Heart left ventricle (tissue), 16 donors: ENCODE results near the gene DPH3. TPM values are rescaled to one million over a fixed set of nuclear protein-coding genes. Genes with fewer than 3 reads are reported as not detected.

Experiments
- ATAC-seq, 4 donors: fragments of 200-7000 bp; cut with Tn5 transposase; one replicate each; pipeline ENCODE4 v1.9.1; 2020 to 2022; ENCODE audit warnings: moderate library complexity in 4 of 4, mild to moderate bottlenecking in 3 of 4, moderate number of reproducible peaks in 1 of 4
- DNase-seq, 5 donors: peaks; one replicate each; pipeline ENCODE4 v3.0.0-alpha.2; 2020
- H3K27ac ChIP-seq, 12 donors: fragments of 200-600 bp; sonication (generic) in 4 of 12; one replicate each; pipeline versions ENCODE4 v1.5.0 to v1.8.0; 2016 to 2022; ENCODE audit warnings: mild to moderate bottlenecking in 2 of 12
- H3K27me3 ChIP-seq, 9 donors: fragments of 200-600 bp; sonication (generic) in 2 of 9; one replicate each; pipeline versions ENCODE4 v1.5.1 to v1.8.0; 2016 to 2022; ENCODE audit warnings: mild to moderate bottlenecking in 3 of 9
- H3K36me3 ChIP-seq, 9 donors: fragments of 200-600 bp; sonication (generic) in 2 of 9; one replicate each; pipeline versions ENCODE4 v1.5.0 to v1.8.0; 2018 to 2022; ENCODE audit warnings: mild to moderate bottlenecking in 2 of 9
- H3K4me1 ChIP-seq, 12 donors: fragments of 200-600 bp; sonication (generic) in 4 of 12; one replicate each; pipeline versions ENCODE4 v1.5.0 to v1.8.0; 2016 to 2022; ENCODE audit warnings: mild to moderate bottlenecking in 3 of 12
- H3K4me3 ChIP-seq, 12 donors: fragments of 200-600 bp; sonication (generic) in 4 of 12; one replicate each; pipeline versions ENCODE4 v1.5.0 to v1.8.0; 2017 to 2022; ENCODE audit warnings: mild to moderate bottlenecking in 9 of 12, moderate library complexity in 4 of 12
- H3K9me3 ChIP-seq, 12 donors: fragments of 200-600 bp; sonication (generic) in 4 of 12; one replicate each; pipeline versions ENCODE4 v1.5.0 to v1.8.0; 2016 to 2022; ENCODE audit warnings: mild to moderate bottlenecking in 1 of 12
- CTCF ChIP-seq, 12 donors: fragments of 200-600 bp; sonication (generic) in 4 of 12; IDR thresholded peaks; one replicate each; pipeline versions ENCODE4 v1.5.0 to v1.8.0; 2018 to 2022; ENCODE audit warnings: antibody characterized with exemption in 12 of 12, mild to moderate bottlenecking in 5 of 12
- POLR2A ChIP-seq, 2 donors: fragments of 450-650 bp; IDR thresholded peaks; one replicate each; pipeline ENCODE4 v1.6.1; 2017; ENCODE audit warnings: antibody characterized with exemption in 2 of 2, mild to moderate bottlenecking in 2 of 2, moderate library complexity in 2 of 2
- WGBS, 4 donors: extraction: QIAGEN DNeasy Blood & Tissue Kit in 2 of 4; methylation state at CpG; one replicate each; pipeline versions ENCODE4 v1.1.5 to v1.1.7; 2013 to 2018; 5-methylcytosine and 5-hydroxymethylcytosine counted together
- intact Hi-C, 10 donors: fragments of 100-400 bp; cut with DNase I; formaldehyde crosslinking; loops; one replicate each; pipeline versions ENCODE4 v1.11.1 to v1.14.2; 2022
- polyA plus RNA-seq, 2 donors: library from polyadenylated mRNA; stranded (reverse); fragments of 200-250 nt; gene quantifications; one replicate each; pipeline ENCODE4 v1.2.3, GENCODE V29; 2013
- total RNA-seq, 9 donors: library from RNA; depleted of rRNA in 2 of 9; stranded (reverse); fragments of >200 nt in 2 of 9; fragmentation: NEBNext Ultra II Directional in 3 of 9; extraction: Animal tissue kit (Norgen Biotek cat#: 25700) in 3 of 9; gene quantifications; one replicate each; pipeline versions ENCODE4 v1.1.0 to v1.2.4, GENCODE V29; 2016 to 2023
- donor health status: ischemic (EF 13 %, LVEDD 7.1; RV severe dilation, severe dysfunction).
- donor health status: healthy with polysubstance abuse.
- donor health status: DM: no; HTN: yes; CAD: no.
- donor health status: DM: no; HTN: no; CAD: no.
- donor health status: ischemic (EF 25% LVEDD 6.9; RV normal size, moderate dysfunction).
- donor health status: ischemic (EF 25% LVEDD 5.7; RV mildly dilated, moderate dysfunction).
- donor health status: healthy.
- donor health status: DM: yes; HTN: yes; CAD: no.
- donor health status: ischemic (EF 35%, LVEDD 5.7; RV mildly dilated, moderate dysfunction).
- donor health status: nonischemic (EF 11% LVEDD 7.7; RV severe dilation, severe dysfunction).
- donor health status: DM: yes; HTN: yes; CAD: no.
- donor health status: PGD.
- donor health status: ischemic (EF 29% LVEDD 5.4; RV normal size, mild dysfunction).
- donor health status: nonischemic (EF 23%, LVEDD 6.1; RV moderate dilation, normal function).

DPH3 gene
- total and polyA plus RNA-seq, 11 donors: 10.0 to 38.3 (median 20.9) TPM

GRCh38 chr3:16253601-16254000 lies 11.1 kb downstream of the DPH3 start:
- peaks cover 0 to 13% (median 2%) of the 10 kb centered on the region in 9 donors for H3K36me3 ChIP-seq
- no peaks in the 10 kb centered on the region for H3K9me3 ChIP-seq
- peak overlapping the region in 5 of 12 donors; percentile 21 to 55 (median 36) for H3K27ac ChIP-seq
- peak in 4 of 5 donors; percentile 33 to 77 (median 60) for DNase-seq
- 77 to 87% (median 84%) methylated on average over 7 of the region's 7 CpGs for WGBS, 4 donors
- ATAC-seq: peak; percentile 88 to 92 (median 90)
- no peak overlapping the region for H3K4me3 ChIP-seq
- H3K4me1 ChIP-seq: peaks cover 0 to 12% (median 2%) of the 10 kb centered on the region in 12 donors
- intact Hi-C loops: no loop called here
- no peaks in the 10 kb centered on the region for H3K27me3 ChIP-seq
- TF ChIP-seq CTCF (IDR thresholded peaks at IDR 0.05): no peak
- TF ChIP-seq POLR2A (IDR thresholded peaks at IDR 0.05): no peak

- intact Hi-C loops: no loop called here
Observed at GRCh38 chr3:16252988-16253387, 11.8 kb downstream of the DPH3 start.

GRCh38 chr3:16252243-16252978 lies 12.3 kb downstream of the DPH3 start:
- no peak for TF ChIP-seq POLR2A (IDR thresholded peaks at IDR 0.05)
- no peak for TF ChIP-seq CTCF (IDR thresholded peaks at IDR 0.05)
- Histone ChIP-seq H3K36me3 (peaks cover 0 to 9% (median 0%) of the 10 kb centered on the region in 9 donors), H3K4me3 (no peak overlapping the region), H3K27me3 (no peaks in the 10 kb centered on the region), H3K27ac (no peak overlapping the region), H3K9me3 (no peaks in the 10 kb centered on the region), H3K4me1 (peaks cover 0 to 11% (median under 1%) of the 10 kb centered on the region in 12 donors)
- DNase-seq: no peak
- intact Hi-C loops: no loop called here
- no peak for ATAC-seq
- WGBS, 4 donors: 65 to 76% (median 68%) methylated on average over 7 of the region's 7 CpGs

More at GRCh38 chr3:16252988-16253387, 11.8 kb downstream of the DPH3 start:
- no peak overlapping the region for H3K4me3 ChIP-seq
- DNase-seq (no peak), ATAC-seq (no peak)
- no peak for TF ChIP-seq CTCF (IDR thresholded peaks at IDR 0.05)
- TF ChIP-seq POLR2A (IDR thresholded peaks at IDR 0.05): no peak
- H3K9me3 ChIP-seq: no peaks in the 10 kb centered on the region
- WGBS, 4 donors: 84 to 85% (median 84%) methylated on average over 2 of the region's 2 CpGs
- H3K27ac ChIP-seq: peak overlapping the region in 4 of 12 donors; percentile 21 to 55 (median 30)
- H3K36me3 ChIP-seq: peaks cover 0 to 9% (median 0%) of the 10 kb centered on the region in 9 donors
- no peaks in the 10 kb centered on the region for H3K27me3 ChIP-seq
- peaks cover 0 to 12% (median 1%) of the 10 kb centered on the region in 12 donors for H3K4me1 ChIP-seq

GRCh38 chr3:16251316-16252085 lies 13.2 kb downstream of the DPH3 start:
- WGBS, 4 donors: 69 to 74% (median 73%) methylated on average over 9 of the region's 9 CpGs
- intact Hi-C loops: no loop called here
- Histone ChIP-seq H3K9me3 (no peaks in the 10 kb centered on the region), H3K27me3 (no peaks in the 10 kb centered on the region), H3K27ac (no peak overlapping the region), H3K4me1 (peaks cover 0 to 12% (median 1%) of the 10 kb centered on the region in 12 donors), H3K36me3 (peaks cover 0 to 3% (median 0%) of the 10 kb centered on the region in 9 donors), H3K4me3 (no peak overlapping the region)
- ATAC-seq (no peak), DNase-seq (no peak)
- TF ChIP-seq POLR2A (IDR thresholded peaks at IDR 0.05): no peak
